CD4-positive, alpha-beta T cell treated with Interleukin-12 subunit alpha and Interleukin-12 subunit beta, for 1 hour (primary cell): ENCODE data around the gene TGFBR2.
"Not testable (repeated sequence)": the region's sequence is repeated elsewhere in the genome, so short reads cannot be mapped to it uniquely, and the experiment has no call there.

Experiments
- DNase-seq: peaks from one replicate; pipeline ENCODE4 v3.0.0-alpha.2; 2020

The TGFBR2 gene

GRCh38 chr3:30658328-30659052, 52.1 kb downstream of the TGFBR2 start:
- DNase-seq = peak; percentile 69

- no peak for DNase-seq
These were observed 53.1 kb downstream of the TGFBR2 start for GRCh38 chr3:30659270-30660130.

- DNase-seq = no peak
These were observed 53.7 kb downstream of the TGFBR2 start for GRCh38 chr3:30660136-30660535.

GRCh38 chr3:30660656-30661055, 54.3 kb downstream of the TGFBR2 start:
- DNase-seq = no peak

DNA sequence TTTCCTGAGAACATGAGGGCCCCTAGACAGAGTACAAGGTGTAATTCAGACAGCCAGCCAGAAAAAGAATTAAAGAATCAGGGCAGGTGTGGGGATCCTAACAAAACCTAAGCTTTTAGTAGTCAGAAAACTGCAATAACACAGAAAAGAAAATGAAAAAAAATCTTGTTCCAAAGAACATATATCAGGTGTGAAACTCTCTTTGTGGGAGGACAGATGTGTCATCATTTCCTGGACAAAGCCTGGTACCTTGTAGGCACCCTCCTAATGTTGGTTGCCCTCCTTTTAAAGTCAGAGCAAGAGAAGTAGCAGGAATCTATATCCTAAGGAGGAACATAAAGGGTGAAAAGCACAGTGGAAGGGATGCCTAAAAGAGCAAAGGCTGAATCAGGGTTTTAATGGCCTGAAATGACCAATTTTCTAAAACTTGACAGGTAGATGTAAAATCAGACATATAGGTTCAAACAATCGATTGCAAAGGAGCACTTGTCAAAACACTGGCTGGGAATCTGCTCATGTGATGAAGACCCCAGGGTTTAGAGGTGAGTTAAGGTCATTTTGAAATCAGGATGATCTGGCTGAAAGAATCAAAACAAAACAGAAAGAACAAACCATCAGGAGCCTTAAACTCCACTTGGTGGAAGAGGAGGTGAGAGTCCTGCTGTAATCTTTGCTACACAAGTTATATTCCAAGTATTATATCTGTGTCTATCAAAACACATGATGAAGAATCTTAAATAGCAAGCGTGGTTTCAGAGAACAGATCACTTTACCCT, 54.9 kb downstream of the TGFBR2 start:
- no peak for DNase-seq

DNA sequence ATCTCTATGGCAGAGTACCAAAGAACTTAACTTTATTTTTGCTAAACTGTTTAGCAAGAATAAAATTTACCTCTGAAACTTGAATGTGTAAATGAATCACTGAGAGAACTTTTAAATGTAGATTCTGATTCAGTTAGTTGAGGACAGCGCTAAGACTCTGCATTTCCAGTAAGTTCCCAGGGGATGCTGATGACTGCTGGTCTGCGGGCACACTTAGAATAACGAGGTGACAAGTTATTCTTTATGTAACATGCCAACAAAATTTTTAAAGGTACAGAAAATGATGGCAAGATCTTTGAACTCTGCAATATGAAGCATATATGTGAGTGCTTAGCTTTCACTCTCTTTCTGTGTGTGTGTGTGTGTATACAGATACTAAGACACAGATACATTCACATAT, 56.4 kb downstream of the TGFBR2 start:
- DNase-seq = no peak

GRCh38 chr3:30663533-30664241, 57.3 kb downstream of the TGFBR2 start:
- no peak for DNase-seq

DNA sequence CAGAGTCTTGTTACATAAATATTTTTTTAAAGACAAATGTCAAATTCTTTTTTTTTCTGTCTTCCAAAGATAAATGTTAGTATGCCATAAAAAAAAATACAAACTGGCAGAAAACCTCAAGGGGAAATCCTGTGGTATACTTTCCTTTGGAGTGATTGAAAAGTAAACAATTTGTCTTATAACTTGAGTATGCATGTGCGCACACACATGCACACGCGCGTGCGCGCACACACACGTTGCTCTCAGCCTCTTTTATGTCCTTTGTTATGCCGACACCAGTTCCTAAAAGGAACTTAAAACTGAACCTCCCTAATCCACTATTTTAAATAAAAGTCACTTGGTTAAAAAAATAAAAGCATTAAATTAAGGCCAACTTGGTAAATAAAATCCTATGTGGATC, 58.1 kb downstream of the TGFBR2 start:
- DNase-seq = peak; percentile 40

DNA sequence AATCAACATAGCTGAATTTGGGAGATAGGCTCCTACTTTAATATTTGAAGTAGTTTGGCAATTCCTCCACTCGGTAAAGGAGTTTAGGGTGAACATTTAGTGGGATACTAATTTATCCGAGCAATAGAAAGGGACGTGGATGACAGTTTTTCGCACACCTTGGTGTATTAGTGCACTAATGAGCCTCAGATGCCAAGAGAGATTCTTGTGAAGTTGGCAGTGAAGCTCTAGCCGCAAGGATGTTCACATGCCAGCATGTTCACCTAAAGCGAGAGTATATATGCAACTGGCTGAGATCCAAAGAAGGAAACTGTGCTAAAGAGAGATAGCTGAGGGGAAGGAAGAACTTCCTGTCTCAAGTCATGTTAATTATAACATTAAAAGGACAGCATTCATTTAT, 58.5 kb downstream of the TGFBR2 start:
- DNase-seq = peak; percentile 58

- no peak for DNase-seq
These were observed 59.1 kb downstream of the TGFBR2 start for GRCh38 chr3:30665539-30665938.

- no peak for DNase-seq
These were observed 60.3 kb downstream of the TGFBR2 start for GRCh38 chr3:30666572-30667279.

- DNase-seq = peak; percentile 61
These were observed 60.9 kb downstream of the TGFBR2 start for GRCh38 chr3:30667280-30667651.

- no peak for DNase-seq
These were observed 61.7 kb downstream of the TGFBR2 start for GRCh38 chr3:30668051-30668609.

- not testable (repeated sequence) for DNase-seq
These were observed 63.0 kb downstream of the TGFBR2 start for GRCh38 chr3:30669360-30669934.

GRCh38 chr3:30670292-30670691, 63.9 kb downstream of the TGFBR2 start:
- DNase-seq = no peak

DNA sequence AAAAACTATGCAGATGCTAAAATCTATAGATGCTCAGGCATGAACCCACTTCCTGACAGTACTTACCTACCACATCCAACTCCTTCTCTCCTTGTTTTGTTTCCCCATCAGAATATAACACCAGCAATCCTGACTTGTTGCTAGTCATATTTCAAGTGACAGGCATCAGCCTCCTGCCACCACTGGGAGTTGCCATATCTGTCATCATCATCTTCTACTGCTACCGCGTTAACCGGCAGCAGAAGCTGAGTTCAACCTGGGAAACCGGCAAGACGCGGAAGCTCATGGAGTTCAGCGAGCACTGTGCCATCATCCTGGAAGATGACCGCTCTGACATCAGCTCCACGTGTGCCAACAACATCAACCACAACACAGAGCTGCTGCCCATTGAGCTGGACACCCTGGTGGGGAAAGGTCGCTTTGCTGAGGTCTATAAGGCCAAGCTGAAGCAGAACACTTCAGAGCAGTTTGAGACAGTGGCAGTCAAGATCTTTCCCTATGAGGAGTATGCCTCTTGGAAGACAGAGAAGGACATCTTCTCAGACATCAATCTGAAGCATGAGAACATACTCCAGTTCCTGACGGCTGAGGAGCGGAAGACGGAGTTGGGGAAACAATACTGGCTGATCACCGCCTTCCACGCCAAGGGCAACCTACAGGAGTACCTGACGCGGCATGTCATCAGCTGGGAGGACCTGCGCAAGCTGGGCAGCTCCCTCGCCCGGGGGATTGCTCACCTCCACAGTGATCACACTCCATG, 65.3 kb downstream of the TGFBR2 start:
- DNase-seq = no peak

- no peak for DNase-seq
These were observed 65.9 kb downstream of the TGFBR2 start for GRCh38 chr3:30672287-30672735.

GRCh38 chr3:30672959-30673358, 66.6 kb downstream of the TGFBR2 start:
- no peak for DNase-seq

DNA sequence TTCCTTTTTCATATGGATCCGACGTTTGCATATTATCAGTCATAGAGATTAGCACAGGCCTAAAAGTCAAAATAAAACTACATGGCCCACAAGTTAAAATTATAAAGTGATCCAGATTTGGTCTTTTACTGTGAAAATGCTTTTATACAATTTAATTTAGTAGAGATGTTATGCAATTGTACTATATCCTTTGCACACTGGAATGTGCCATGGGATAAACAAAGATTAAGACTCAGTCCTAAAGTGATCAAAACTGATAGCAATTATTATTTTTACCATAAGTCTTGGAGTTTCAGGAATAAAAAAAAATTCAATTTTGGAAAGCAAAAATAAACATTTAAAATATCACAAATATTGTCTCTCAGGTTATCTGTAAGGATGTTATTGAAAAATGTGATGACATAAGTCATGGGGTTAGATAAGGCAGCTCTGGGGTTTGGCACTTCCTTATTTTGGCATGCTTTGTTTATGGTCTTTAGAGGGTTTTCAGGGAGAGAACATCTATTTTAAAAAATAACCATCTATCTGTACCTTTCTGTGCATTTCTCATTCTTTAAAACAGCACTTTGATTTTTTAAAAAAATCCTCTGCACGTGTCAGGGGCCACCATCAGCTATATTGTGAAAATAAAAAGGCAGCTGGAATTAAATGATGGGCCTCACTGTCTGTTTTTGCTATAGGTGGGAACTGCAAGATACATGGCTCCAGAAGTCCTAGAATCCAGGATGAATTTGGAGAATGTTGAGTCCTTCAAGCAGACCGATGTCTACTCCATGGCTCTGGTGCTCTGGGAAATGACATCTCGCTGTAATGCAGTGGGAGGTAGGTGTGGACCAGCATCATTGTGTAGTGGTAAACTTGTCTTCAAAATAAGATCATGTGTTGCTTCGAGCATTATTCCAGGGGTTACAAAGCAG, 67.3 kb downstream of the TGFBR2 start:
- no peak for DNase-seq
